ENCODE data around the gene CFAP100.

CFAP100 gene

GRCh38 chr3:126459763-126460127 is 65.0 kb downstream of the CFAP100 start:
- no peak for DNase-seq
- Histone ChIP-seq H3K4me1 (ENCODE audit: control insufficient read depth, insufficient read depth, low read length, poor library complexity, severe bottlenecking) (no peaks in the 10 kb centered on the region), H3K4me3 (ENCODE audit: insufficient read depth, low read depth, low read length, poor library complexity, severe bottlenecking) (no peak overlapping the region), H3K27ac (ENCODE audit: insufficient read depth, low read length, poor library complexity, severe bottlenecking) (no peak overlapping the region), H3K9me3 (ENCODE audit: control insufficient read depth, low read length) (no peaks in the 10 kb centered on the region), H3K27me3 (replicated peaks; ENCODE audit: control insufficient read depth, insufficient read depth, low read length, poor library complexity, severe bottlenecking) (no peaks in the 10 kb centered on the region), H3K36me3 (ENCODE audit: control insufficient read depth, insufficient read depth, low read length) (peaks cover 83% of the 10 kb centered on the region)

- H3K27me3 ChIP-seq (replicated peaks; ENCODE audit: control insufficient read depth, insufficient read depth, low read length, poor library complexity, severe bottlenecking), result no peaks in the 10 kb centered on the region
- no peak overlapping the region for H3K4me3 ChIP-seq (ENCODE audit: insufficient read depth, low read depth, low read length, poor library complexity, severe bottlenecking)
- H3K36me3 ChIP-seq (ENCODE audit: control insufficient read depth, insufficient read depth, low read length), result peaks cover 87% of the 10 kb centered on the region
- no peaks in the 10 kb centered on the region for H3K9me3 ChIP-seq (ENCODE audit: control insufficient read depth, low read length)
- no peak for DNase-seq
- no peak overlapping the region for H3K27ac ChIP-seq (ENCODE audit: insufficient read depth, low read length, poor library complexity, severe bottlenecking)
- H3K4me1 ChIP-seq (ENCODE audit: control insufficient read depth, insufficient read depth, low read length, poor library complexity, severe bottlenecking), result no peaks in the 10 kb centered on the region
Measured at GRCh38 chr3:126460381-126460780, 65.7 kb downstream of the CFAP100 start.

DNA sequence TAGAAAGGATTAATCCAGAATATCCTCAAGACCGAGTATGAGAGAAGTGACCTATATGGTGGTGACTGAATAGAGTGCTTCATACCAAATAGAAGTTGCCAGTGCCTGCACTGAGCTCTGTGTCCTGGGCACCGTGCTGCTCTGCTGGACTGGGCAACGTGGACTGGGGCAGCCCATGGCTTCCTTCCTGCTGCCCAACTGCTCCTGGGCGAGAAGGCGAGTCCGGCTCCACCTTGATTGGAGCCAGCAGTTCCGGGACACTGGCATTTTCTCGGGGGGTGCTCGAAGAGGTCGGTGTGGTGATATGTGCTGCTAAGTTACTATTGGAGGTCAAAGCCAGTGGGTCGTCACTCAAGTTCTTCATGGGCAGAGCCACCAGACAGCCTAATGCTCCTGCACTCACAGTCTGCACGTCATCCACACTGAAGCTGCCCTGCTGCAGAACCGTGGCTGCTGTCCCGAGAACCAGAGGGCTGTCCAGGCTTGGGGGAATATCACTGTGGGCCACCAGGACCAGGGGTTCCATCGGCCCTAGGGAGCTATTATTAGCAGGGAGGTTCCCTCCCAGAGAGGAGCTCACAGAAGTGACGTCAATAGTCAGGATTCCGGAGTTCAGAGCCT is 66.9 kb downstream of the CFAP100 start:
- Histone ChIP-seq H3K27ac (ENCODE audit: insufficient read depth, low read length, poor library complexity, severe bottlenecking) (no peak overlapping the region), H3K9me3 (ENCODE audit: control insufficient read depth, low read length) (no peaks in the 10 kb centered on the region), H3K36me3 (ENCODE audit: control insufficient read depth, insufficient read depth, low read length) (peaks cover 91% of the 10 kb centered on the region), H3K27me3 (replicated peaks; ENCODE audit: control insufficient read depth, insufficient read depth, low read length, poor library complexity, severe bottlenecking) (no peaks in the 10 kb centered on the region), H3K4me3 (ENCODE audit: insufficient read depth, low read depth, low read length, poor library complexity, severe bottlenecking) (no peak overlapping the region), H3K4me1 (ENCODE audit: control insufficient read depth, insufficient read depth, low read length, poor library complexity, severe bottlenecking) (no peaks in the 10 kb centered on the region)
- DNase-seq, result no peak

- H3K27ac ChIP-seq (ENCODE audit: insufficient read depth, low read length, poor library complexity, severe bottlenecking), result no peak overlapping the region
- H3K9me3 ChIP-seq (ENCODE audit: control insufficient read depth, low read length), result no peaks in the 10 kb centered on the region
- peaks cover 96% of the 10 kb centered on the region for H3K36me3 ChIP-seq (ENCODE audit: control insufficient read depth, insufficient read depth, low read length)
- DNase-seq, result no peak
- H3K4me3 ChIP-seq (ENCODE audit: insufficient read depth, low read depth, low read length, poor library complexity, severe bottlenecking), result no peak overlapping the region
- H3K4me1 ChIP-seq (ENCODE audit: control insufficient read depth, insufficient read depth, low read length, poor library complexity, severe bottlenecking), result no peaks in the 10 kb centered on the region
- H3K27me3 ChIP-seq (replicated peaks; ENCODE audit: control insufficient read depth, insufficient read depth, low read length, poor library complexity, severe bottlenecking), result no peaks in the 10 kb centered on the region
Measured at GRCh38 chr3:126463521-126463920, 68.8 kb downstream of the CFAP100 start.

- Histone ChIP-seq H3K4me3 (ENCODE audit: insufficient read depth, low read depth, low read length, poor library complexity, severe bottlenecking) (no peak overlapping the region), H3K27me3 (replicated peaks; ENCODE audit: control insufficient read depth, insufficient read depth, low read length, poor library complexity, severe bottlenecking) (no peaks in the 10 kb centered on the region), H3K4me1 (ENCODE audit: control insufficient read depth, insufficient read depth, low read length, poor library complexity, severe bottlenecking) (no peaks in the 10 kb centered on the region), H3K9me3 (ENCODE audit: control insufficient read depth, low read length) (no peaks in the 10 kb centered on the region), H3K36me3 (ENCODE audit: control insufficient read depth, insufficient read depth, low read length) (peaks cover 96% of the 10 kb centered on the region), H3K27ac (ENCODE audit: insufficient read depth, low read length, poor library complexity, severe bottlenecking) (no peak overlapping the region)
- DNase-seq, result no peak
Measured at GRCh38 chr3:126464093-126464492, 69.4 kb downstream of the CFAP100 start.

GRCh38 chr3:126464494-126464893 is 69.8 kb downstream of the CFAP100 start:
- H3K36me3 ChIP-seq (ENCODE audit: control insufficient read depth, insufficient read depth, low read length), result peaks cover 96% of the 10 kb centered on the region
- H3K4me1 ChIP-seq (ENCODE audit: control insufficient read depth, insufficient read depth, low read length, poor library complexity, severe bottlenecking), result no peaks in the 10 kb centered on the region
- no peak overlapping the region for H3K27ac ChIP-seq (ENCODE audit: insufficient read depth, low read length, poor library complexity, severe bottlenecking)
- no peak for DNase-seq
- H3K9me3 ChIP-seq (ENCODE audit: control insufficient read depth, low read length), result no peaks in the 10 kb centered on the region
- H3K4me3 ChIP-seq (ENCODE audit: insufficient read depth, low read depth, low read length, poor library complexity, severe bottlenecking), result no peak overlapping the region
- no peaks in the 10 kb centered on the region for H3K27me3 ChIP-seq (replicated peaks; ENCODE audit: control insufficient read depth, insufficient read depth, low read length, poor library complexity, severe bottlenecking)

GRCh38 chr3:126464997-126465396 is 70.3 kb downstream of the CFAP100 start:
- Histone ChIP-seq H3K4me3 (ENCODE audit: insufficient read depth, low read depth, low read length, poor library complexity, severe bottlenecking) (no peak overlapping the region), H3K4me1 (ENCODE audit: control insufficient read depth, insufficient read depth, low read length, poor library complexity, severe bottlenecking) (no peaks in the 10 kb centered on the region), H3K36me3 (ENCODE audit: control insufficient read depth, insufficient read depth, low read length) (peaks cover 96% of the 10 kb centered on the region), H3K9me3 (ENCODE audit: control insufficient read depth, low read length) (no peaks in the 10 kb centered on the region), H3K27ac (ENCODE audit: insufficient read depth, low read length, poor library complexity, severe bottlenecking) (no peak overlapping the region), H3K27me3 (replicated peaks; ENCODE audit: control insufficient read depth, insufficient read depth, low read length, poor library complexity, severe bottlenecking) (no peaks in the 10 kb centered on the region)
- no peak for DNase-seq

GRCh38 chr3:126465928-126466544 is 71.3 kb downstream of the CFAP100 start:
- Histone ChIP-seq H3K4me3 (ENCODE audit: insufficient read depth, low read depth, low read length, poor library complexity, severe bottlenecking) (no peak overlapping the region), H3K9me3 (ENCODE audit: control insufficient read depth, low read length) (no peaks in the 10 kb centered on the region), H3K4me1 (ENCODE audit: control insufficient read depth, insufficient read depth, low read length, poor library complexity, severe bottlenecking) (no peaks in the 10 kb centered on the region), H3K36me3 (ENCODE audit: control insufficient read depth, insufficient read depth, low read length) (peaks cover 97% of the 10 kb centered on the region), H3K27ac (ENCODE audit: insufficient read depth, low read length, poor library complexity, severe bottlenecking) (no peak overlapping the region), H3K27me3 (replicated peaks; ENCODE audit: control insufficient read depth, insufficient read depth, low read length, poor library complexity, severe bottlenecking) (no peaks in the 10 kb centered on the region)
- DNase-seq, result no peak

DNA sequence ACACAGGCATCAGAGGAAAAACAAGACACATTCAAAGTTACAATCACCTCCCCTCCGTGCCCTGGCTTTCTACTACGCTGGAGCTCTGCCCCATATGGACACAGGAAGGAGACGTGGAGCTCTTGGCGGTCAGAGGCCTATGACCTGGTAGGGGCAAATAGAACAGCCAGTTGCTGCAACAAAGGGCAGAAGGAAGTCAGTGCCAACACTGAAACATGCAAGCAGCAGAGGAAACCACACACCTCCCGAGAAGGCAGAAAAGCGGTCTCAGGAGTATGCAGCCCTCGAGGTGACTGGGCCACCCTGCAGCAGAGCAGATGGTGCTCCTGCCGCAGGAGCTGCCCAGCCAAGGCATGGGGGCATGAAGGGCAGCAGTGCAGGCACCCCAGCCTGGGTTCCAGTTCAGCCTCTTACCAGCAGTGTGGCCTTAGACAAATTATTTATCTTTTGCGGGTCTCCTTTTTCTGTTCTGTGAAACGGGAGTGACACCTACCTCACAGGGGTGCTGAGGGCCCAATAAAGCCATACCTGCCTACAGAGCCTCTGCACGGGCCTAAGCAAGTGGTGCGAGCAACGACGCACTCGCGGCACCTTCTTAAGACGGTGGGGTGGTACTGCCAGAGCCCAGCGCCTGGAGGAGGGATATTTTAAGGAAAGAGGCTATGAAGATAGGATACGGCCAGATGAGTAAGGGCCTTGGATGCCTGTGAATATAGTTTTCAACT is 72.3 kb downstream of the CFAP100 start:
- Histone ChIP-seq H3K27me3 (replicated peaks; ENCODE audit: control insufficient read depth, insufficient read depth, low read length, poor library complexity, severe bottlenecking) (no peaks in the 10 kb centered on the region), H3K4me3 (ENCODE audit: insufficient read depth, low read depth, low read length, poor library complexity, severe bottlenecking) (no peak overlapping the region), H3K4me1 (ENCODE audit: control insufficient read depth, insufficient read depth, low read length, poor library complexity, severe bottlenecking) (peaks cover 1% of the 10 kb centered on the region), H3K36me3 (ENCODE audit: control insufficient read depth, insufficient read depth, low read length) (peaks cover 92% of the 10 kb centered on the region), H3K27ac (ENCODE audit: insufficient read depth, low read length, poor library complexity, severe bottlenecking) (no peak overlapping the region), H3K9me3 (ENCODE audit: control insufficient read depth, low read length) (no peaks in the 10 kb centered on the region)
- DNase-seq, result no peak

GRCh38 chr3:126467611-126467955 is 72.9 kb downstream of the CFAP100 start:
- Histone ChIP-seq H3K36me3 (ENCODE audit: control insufficient read depth, insufficient read depth, low read length) (peaks cover 87% of the 10 kb centered on the region), H3K27me3 (replicated peaks; ENCODE audit: control insufficient read depth, insufficient read depth, low read length, poor library complexity, severe bottlenecking) (no peaks in the 10 kb centered on the region), H3K9me3 (ENCODE audit: control insufficient read depth, low read length) (no peaks in the 10 kb centered on the region), H3K4me3 (ENCODE audit: insufficient read depth, low read depth, low read length, poor library complexity, severe bottlenecking) (no peak overlapping the region), H3K4me1 (ENCODE audit: control insufficient read depth, insufficient read depth, low read length, poor library complexity, severe bottlenecking) (peaks cover 6% of the 10 kb centered on the region), H3K27ac (ENCODE audit: insufficient read depth, low read length, poor library complexity, severe bottlenecking) (no peak overlapping the region)
- DNase-seq, result no peak
